Colonic mucosa (tissue), 4 donors: ENCODE results near the gene CGA. TPM values are rescaled to one million over a fixed set of nuclear protein-coding genes. Genes with fewer than 3 reads are reported as not detected.

ENCODE experiments used
- DNase-seq: peaks from one replicate; pipeline ENCODE4 v3.0.0-alpha.2; 2020
- H3K27ac ChIP-seq: fragments of 200-600 bp; one replicate; pipeline ENCODE4 v1.8.0; 2021
- H3K27me3 ChIP-seq: fragments of 200-600 bp; one replicate; pipeline ENCODE4 v1.8.0; 2021
- H3K36me3 ChIP-seq: fragments of 200-600 bp; one replicate; pipeline ENCODE4 v1.8.0; 2021
- H3K4me1 ChIP-seq: fragments of 200-600 bp; one replicate; pipeline ENCODE4 v1.8.0; 2021; ENCODE audit warnings: mild to moderate bottlenecking
- H3K4me3 ChIP-seq: fragments of 200-600 bp; one replicate; pipeline ENCODE4 v1.8.0; 2021
- H3K9ac ChIP-seq, 2 donors: one replicate each; pipeline ENCODE4 v1.7.0; 2013; ENCODE audit warnings: control low read depth in 2 of 2, low read depth in 2 of 2, low read length in 2 of 2
- H3K9me3 ChIP-seq: fragments of 200-600 bp; one replicate; pipeline ENCODE4 v1.8.0; 2021
- intact Hi-C: fragments of 100-400 bp; cut with DNase I; formaldehyde crosslinking; loops from one replicate; pipeline ENCODE4 v1.14.1; 2022
- total RNA-seq, 2 donors: library from RNA; stranded (reverse); fragmentation: NEBNext Ultra II Directional in 1 of 2; extraction: Animal tissue kit (Norgen Biotek cat#: 25700) in 1 of 2; gene quantifications; one replicate each; pipeline ENCODE4 v1.2.1, GENCODE V29; 2021
- TF ChIP-seq, protein P1 (sequence below): fragments of 200-600 bp; IDR thresholded peaks from one replicate; pipeline ENCODE4 v1.8.0; 2022; ENCODE audit warnings: antibody characterized with exemption, mild to moderate bottlenecking
- donor health status: healthy.
- donor health status: DM: no; HTN: no; CAD: no.
- donor health status: DM: no; HTN: no; CAD: no.

CGA gene
- total RNA-seq, 2 donors from 2014 or later = not detected

DNA sequence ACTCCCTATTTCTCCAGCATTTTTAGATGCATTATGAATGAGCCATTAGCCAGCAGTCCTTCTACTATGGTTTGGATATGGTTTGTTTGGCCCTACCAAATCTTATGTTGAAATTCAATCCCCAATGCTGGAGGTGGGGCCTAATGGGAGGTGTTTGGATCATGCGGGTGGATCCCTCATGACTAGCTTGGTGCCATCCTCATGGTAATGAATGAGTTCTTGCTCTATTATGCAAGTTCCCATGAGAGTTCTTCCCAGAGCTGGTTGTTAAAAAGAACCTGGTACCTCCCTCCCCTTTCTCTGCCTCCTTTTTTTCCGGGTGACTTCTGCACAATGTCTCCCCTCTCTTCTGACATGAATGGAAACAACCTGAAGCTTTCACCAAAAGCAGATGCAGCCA, 6.2 kb upstream of the CGA start:
- Histone ChIP-seq H3K36me3 (no peaks in the 10 kb centered on the region), H3K4me3 (no peak overlapping the region), H3K27me3 (no peaks in the 10 kb centered on the region), H3K9ac (no peak overlapping the region), H3K9me3 (no peaks in the 10 kb centered on the region), H3K4me1 (no peaks in the 10 kb centered on the region), H3K27ac (no peak overlapping the region)
- intact Hi-C loops = no loop called here
- TF ChIP-seq, protein P1, sequence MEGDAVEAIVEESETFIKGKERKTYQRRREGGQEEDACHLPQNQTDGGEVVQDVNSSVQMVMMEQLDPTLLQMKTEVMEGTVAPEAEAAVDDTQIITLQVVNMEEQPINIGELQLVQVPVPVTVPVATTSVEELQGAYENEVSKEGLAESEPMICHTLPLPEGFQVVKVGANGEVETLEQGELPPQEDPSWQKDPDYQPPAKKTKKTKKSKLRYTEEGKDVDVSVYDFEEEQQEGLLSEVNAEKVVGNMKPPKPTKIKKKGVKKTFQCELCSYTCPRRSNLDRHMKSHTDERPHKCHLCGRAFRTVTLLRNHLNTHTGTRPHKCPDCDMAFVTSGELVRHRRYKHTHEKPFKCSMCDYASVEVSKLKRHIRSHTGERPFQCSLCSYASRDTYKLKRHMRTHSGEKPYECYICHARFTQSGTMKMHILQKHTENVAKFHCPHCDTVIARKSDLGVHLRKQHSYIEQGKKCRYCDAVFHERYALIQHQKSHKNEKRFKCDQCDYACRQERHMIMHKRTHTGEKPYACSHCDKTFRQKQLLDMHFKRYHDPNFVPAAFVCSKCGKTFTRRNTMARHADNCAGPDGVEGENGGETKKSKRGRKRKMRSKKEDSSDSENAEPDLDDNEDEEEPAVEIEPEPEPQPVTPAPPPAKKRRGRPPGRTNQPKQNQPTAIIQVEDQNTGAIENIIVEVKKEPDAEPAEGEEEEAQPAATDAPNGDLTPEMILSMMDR = no peak
- DNase-seq = no peak

DNA sequence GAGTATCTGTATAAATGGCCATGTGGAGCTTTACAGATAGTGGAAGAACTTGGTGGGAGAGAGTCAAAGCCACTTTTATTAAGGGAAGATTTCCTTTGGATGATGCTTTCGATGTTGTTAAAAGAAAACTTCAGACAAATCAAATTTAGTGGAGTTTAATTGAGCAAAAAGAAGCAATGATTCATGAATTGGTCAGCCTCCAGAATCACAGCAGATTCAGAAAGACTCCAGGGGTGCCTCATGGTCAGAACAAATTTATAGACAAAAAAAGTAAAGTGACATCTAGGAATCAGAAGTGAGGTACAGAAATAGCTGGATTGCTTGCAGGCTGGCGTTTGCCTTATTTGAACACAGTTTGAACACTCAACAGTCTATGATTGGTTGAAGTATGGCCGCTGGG, 5.3 kb upstream of the CGA start:
- DNase-seq = no peak
- TF ChIP-seq, protein P1 = no peak
- Histone ChIP-seq H3K27me3 (no peaks in the 10 kb centered on the region), H3K27ac (no peak overlapping the region), H3K36me3 (no peaks in the 10 kb centered on the region), H3K9me3 (no peaks in the 10 kb centered on the region), H3K9ac (no peak overlapping the region), H3K4me3 (no peak overlapping the region), H3K4me1 (no peaks in the 10 kb centered on the region)
- intact Hi-C loops = no loop called here

DNA sequence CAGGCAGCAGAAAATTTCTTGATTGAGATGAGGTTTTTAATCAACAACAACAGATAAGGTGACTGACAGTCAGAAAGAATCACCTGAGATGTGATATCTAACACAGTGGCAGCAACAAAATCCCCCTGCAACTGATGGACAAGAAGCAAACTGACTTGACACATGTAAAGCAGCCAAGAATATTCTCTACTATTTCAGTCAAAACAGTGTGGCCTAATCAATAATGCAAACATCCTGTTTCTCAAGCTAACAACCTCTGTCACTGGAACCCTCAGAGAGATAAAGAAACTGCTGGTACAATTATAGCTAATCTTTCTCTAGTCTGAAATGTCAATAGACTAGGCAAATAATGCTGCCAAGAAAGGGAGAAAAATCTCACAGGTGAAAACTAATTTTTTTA, 4.6 kb upstream of the CGA start:
- Histone ChIP-seq H3K36me3 (no peaks in the 10 kb centered on the region), H3K27ac (no peak overlapping the region), H3K4me1 (no peaks in the 10 kb centered on the region), H3K9me3 (no peaks in the 10 kb centered on the region), H3K4me3 (no peak overlapping the region), H3K27me3 (no peaks in the 10 kb centered on the region), H3K9ac (no peak overlapping the region)
- TF ChIP-seq, protein P1 = no peak
- DNase-seq = no peak
- intact Hi-C loops = no loop called here

DNA sequence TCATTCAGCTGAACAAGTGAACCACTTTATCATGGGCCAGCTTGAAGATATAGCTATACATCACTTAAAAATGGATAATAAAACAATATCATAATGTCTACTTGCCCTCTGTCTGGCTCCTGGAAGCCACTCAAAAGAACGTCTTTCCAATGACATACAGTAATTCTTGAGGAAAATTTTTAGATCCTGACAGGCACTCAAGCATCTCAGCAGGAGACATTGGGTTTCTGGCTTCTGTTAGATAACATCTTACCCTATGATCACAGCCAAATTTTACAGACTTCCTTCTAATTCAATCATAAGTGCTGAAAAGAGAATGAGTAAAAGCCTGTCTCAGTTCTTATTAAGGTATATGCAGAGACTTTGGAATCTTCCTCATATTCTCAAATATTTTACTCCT, 330 bp downstream of the CGA start:
- H3K27me3 ChIP-seq = no peaks in the 10 kb centered on the region
- H3K9me3 ChIP-seq = no peaks in the 10 kb centered on the region
- TF ChIP-seq, protein P1 = no peak
- no peaks in the 10 kb centered on the region for H3K4me1 ChIP-seq
- no peak overlapping the region for H3K4me3 ChIP-seq
- DNase-seq = no peak
- no peak overlapping the region for H3K27ac ChIP-seq
- intact Hi-C loops = no loop called here
- no peaks in the 10 kb centered on the region for H3K36me3 ChIP-seq
- no peak overlapping the region for H3K9ac ChIP-seq

DNA sequence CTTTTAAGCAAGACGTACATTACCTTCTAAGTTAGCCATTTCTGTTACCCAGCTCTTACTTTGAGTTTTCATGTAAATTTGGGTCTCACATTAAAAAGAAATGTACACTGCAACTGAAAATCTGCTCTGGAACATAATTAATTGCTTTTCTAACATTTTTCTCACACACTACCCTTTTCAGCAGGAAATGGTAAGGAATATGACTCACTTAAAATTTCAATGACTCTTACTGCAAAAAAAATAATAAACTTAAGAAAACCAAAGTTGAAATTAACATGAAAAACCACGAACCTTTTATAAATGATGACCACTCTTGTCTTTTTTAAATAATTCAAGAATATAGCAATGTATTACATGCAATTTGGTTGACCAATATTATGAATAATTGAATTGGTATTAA, 1.3 kb downstream of the CGA start:
- TF ChIP-seq, protein P1 = no peak
- DNase-seq = no peak
- intact Hi-C loops = no loop called here

DNA sequence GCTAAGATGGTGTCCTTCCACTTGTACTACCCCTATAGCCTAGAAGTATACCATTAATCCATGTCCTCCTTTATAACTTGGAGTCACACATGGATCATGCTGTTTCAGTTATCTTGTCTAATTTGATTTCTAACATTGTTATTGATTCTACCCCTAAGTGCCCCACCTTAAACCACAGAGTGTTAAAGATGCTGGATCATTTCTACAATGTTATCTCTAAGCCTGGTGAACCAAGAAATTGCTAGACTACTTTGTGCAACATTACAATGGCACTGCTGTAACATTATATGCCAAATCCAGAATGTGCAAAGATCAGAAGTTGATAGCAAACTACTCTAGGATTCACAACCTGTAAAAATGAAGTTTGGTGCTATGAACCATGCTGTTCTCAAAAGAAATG, 1.7 kb downstream of the CGA start:
- TF ChIP-seq, protein P1 = no peak
- H3K27me3 ChIP-seq = no peaks in the 10 kb centered on the region
- no peaks in the 10 kb centered on the region for H3K36me3 ChIP-seq
- H3K9ac ChIP-seq = no peak overlapping the region
- no peak overlapping the region for H3K27ac ChIP-seq
- no peaks in the 10 kb centered on the region for H3K4me1 ChIP-seq
- intact Hi-C loops = no loop called here
- no peaks in the 10 kb centered on the region for H3K9me3 ChIP-seq
- DNase-seq = no peak
- no peak overlapping the region for H3K4me3 ChIP-seq

More for the DNA sequence above, 1.3 kb downstream of the CGA start:
- Histone ChIP-seq H3K27me3 (no peaks in the 10 kb centered on the region), H3K9me3 (no peaks in the 10 kb centered on the region), H3K36me3 (no peaks in the 10 kb centered on the region), H3K4me3 (no peak overlapping the region), H3K27ac (no peak overlapping the region), H3K4me1 (no peaks in the 10 kb centered on the region), H3K9ac (no peak overlapping the region)
